Islet of Langerhans (tissue), 1 donor: ENCODE data around the gene GTF2IRD1.
"Not testable (repeated sequence)": the region's sequence is repeated elsewhere in the genome, so short reads cannot be mapped to it uniquely, and the experiment has no call there.

Experiments
- FAIRE-seq: peaks from one replicate; lab custom pipeline; 2011; peaks lifted over from hg19 to GRCh38; lab: Jason Lieb, UNC

Gene GTF2IRD1

DNA sequence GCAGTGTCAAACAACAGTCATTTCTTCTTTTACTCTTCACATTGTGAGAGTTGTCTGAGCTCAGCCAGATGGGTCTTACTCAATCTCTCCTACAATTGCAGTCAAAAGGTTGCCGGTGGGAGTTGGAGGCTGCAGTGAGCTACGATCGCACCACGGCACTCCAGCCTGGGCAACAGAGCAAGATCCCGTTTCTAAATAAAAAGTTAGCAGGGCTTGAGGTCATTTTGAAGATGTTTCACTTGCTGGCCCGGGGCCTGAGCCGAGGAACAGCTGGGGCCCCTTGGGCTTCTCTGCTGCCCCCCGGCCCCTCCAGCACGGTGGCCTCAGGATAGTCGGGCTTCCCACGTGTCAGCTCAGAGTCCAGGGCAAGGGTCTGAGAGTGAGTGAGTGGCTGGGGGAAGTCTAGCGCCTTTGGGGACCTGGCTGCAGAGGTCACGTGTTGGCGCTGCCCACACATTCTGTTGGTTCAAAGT is 40.4 kb downstream of the GTF2IRD1 start:
- no peak for FAIRE-seq

DNA sequence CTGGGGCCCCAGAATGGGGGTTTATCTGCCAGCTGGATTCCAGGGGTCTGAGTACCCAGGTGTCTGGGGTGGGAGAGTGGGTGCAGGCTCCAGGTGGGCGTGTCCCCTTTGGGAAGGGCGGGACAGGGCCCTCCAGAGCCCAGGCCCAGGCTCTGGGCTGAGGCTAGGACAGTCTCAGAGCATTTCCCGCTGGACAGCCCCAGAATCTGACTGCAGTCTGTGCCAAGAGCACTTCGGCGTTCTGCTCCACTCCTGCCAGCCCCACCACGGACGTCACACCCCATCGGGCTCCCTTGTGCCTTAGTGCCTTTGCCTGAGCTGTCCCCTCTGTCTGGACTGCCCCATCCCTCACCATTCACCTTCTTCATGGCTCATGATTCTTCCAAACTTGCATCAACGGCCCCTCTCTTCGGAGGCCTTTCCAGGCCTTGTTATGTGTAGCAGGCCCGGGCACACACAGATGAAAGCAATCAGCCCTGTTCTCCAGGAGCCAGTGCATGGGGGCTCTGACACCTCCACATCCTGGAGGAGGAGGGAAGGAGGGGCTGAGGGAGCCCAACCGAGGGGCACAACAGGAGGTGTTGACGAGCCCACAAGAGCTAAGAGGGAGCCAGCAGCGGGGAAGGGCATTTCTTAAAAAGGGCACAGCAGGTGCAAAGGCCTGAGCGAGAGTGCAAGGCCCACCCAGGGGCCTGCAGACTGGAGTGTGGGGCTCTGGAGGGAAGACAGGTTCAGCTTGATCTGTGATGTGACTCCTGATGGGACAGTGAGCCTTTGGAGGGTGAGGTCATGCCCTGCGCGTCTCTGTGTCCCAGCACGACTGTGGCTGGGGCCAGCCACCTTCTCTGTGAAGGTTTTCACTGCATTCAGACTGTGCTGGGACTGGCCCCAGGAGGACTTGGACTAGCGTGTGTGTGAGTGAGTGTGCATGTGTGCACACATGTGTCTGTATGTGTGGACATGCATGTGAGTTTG is 41.7 kb downstream of the GTF2IRD1 start:
- FAIRE-seq, result no peak

DNA sequence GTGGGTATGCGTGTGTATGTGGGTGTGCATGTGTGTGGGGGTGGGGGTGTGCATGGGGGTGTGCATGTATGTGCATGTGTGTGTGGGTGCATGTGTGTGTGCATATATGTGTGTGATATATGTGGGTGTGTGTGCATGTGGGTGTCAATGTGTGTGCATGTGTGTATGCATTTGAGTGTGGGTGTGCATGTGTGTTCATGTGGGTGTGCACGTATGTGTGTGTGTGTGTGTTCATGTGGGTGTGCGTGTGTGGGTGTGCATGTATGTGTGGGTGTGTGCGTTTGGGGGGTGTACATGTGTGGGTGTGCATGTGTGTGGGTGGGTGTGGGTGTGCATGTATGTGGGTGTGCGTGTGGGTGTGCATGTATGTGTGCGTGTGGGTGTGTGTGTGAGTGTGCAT is 42.6 kb downstream of the GTF2IRD1 start:
- no peak for FAIRE-seq

DNA sequence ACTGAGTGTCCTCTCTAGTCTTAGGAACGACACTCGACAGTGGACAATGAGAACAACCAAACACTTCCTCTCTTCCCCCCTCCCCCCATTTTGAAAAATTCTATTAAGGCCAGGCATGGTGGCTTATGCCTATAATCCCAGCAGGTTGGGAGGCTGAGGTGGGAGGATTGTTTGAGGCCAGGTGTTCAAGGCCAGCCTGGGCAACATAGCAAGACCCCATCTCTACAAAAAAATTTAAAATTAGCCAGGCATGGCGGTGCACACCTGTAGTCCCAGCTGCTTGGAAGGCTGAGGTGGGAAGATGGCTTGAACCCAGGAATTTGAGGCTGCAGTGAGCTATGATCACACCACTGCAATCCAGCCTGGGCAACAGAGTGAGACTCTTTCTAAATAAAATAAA is 43.1 kb downstream of the GTF2IRD1 start:
- FAIRE-seq, result not testable (repeated sequence)

DNA sequence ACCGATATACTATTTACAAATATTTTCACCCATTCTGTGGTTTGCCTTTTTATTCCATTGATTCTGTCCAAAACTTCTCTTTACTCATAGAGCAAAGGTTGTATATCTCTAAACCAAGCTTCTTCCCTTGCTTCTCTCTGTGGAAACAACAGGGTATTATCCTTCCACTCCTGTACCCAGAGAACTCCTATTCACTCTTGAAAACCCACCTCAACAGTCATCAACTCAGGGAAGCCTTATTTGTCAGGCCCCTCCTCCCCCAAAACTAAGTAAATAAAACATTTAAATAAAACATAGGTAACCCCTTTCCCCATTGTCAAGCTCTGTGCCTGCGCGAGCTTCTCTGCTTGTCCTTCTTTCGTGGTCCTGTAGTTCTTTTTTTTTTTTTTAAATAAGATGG is 44.6 kb downstream of the GTF2IRD1 start:
- no peak for FAIRE-seq

DNA sequence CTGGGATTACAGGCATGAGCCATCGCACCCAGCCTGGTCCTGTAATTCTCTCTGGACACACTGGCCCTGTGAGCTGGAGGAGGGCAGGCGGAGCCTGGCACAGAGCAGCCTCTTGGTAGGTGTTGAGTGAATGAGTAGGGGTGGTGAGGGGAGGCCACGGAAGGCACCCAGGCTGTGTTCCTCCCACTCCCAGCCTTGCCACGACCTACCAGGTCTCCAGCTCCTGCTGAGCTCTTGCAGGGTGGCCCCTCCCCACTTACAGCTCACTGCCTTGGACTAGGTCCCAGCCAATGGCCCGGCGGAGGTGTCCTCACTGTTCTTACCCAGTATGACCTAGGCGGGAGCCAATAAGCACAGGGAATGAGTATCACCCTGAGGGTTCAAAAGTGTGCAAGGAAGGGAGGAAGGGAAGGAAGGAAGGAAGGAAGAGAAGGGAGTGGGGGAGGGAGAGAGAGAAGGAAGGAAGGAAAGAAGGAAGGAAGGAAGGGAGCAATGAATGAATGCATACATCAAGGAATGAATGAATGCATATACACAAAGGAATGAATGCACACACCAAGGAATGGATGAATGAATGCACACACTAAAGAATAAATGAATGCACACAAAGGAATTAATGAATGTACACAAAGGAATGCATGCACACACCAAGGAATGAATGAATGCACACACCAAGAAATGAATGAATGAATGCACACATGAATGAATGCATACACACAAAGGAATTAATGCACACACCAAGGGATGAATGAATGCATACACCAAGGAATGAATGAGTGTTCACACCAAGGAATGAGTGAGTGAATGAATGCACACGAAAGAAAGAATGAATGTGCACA is 45.5 kb downstream of the GTF2IRD1 start:
- no peak for FAIRE-seq

DNA sequence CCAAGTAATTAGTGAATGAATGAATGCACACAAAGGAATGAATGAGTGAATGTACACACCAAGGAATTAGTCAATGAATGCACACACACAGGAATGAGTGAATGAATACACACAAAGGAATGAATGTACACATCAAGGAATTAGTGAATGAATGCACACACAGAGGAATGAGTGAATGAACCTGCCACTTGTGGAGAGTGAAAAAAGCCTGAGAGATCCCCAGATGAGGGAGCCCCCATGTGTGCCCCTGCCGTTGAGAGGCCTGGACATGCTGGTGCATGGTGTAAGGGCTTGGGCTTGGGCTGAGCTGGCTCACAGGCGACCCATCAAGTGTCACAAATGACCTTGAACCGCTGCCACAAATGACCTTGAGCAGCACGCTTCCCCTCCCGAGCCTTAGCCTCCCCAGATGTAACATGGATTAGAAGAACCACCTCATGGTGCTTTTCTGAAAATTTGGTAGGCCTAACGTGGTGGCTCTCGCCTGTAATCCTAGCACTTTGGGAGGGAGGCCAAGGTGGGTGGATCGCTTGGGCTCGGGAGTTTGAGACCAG is 46.2 kb downstream of the GTF2IRD1 start:
- FAIRE-seq, result no peak

DNA sequence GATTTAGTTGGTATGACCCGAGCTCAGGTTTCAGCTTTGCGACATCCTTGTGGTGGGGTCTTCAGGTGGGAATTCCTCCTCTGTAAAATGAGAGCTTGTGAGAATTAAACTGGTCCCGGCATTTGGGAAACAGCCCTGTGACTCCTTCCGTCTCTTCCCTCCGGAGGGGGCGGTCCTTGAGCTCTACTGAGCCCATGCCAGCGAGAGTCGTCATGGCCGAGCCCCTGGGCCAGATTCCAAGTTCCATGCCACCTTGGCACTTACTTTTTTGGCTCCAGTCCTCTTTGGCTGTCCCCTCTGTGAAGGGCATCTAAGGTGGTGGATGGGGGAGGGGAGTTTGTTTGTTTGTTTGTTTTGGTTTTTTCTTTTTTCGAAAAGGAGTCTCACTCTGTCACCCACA is 47.6 kb downstream of the GTF2IRD1 start:
- no peak for FAIRE-seq

DNA sequence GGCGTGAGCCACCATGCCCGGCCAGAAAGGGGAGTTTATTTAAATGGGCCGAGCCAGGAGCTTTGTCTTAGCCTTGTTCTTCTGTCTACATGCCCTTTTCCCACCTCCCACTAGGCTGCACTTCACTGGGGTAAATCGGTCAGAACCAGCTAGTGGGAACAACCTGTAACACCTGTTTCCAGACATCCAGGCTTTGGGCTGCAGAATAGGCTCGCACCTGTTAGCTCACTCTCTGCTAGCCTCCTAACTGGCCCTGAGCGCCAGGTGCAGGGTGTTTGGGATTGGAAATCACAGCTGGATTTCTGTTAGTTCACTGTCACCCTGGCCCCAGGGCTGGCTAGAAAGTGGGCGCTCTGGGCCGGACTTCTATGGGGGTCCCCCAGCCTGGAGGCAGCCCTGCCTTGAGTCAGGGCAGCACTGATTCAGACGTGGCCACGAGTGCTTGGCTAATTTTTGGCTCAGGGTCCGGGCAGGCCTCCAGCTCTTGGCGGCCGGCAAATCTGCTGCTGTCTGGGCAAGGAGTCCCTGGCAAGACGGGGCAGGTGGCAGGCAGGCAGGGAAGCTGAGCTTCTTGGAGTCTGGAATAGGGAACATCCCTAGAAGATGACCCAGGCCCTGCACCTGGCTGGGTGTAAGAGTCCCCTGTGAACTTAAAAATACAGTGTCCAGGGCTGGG is 48.6 kb downstream of the GTF2IRD1 start:
- FAIRE-seq, result no peak

DNA sequence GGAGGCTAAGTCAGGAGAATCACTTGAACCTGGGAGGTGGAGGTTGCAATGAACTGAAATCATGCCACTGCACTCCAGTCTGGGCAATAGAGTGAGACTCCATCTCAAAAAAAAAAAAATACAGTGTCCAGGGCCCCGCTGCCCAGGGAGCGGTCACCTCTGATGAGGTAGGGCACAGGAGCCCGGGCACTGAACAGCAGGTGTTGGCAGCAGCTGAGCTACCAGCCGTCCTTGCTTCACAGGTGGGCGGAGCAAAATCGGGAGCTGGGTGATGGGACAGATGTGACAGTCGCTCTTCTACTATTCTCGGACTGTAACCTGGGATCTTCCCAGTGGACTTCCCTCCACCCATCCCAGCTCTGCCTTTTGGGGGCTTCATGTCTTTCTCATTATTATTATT is 49.4 kb downstream of the GTF2IRD1 start:
- no peak for FAIRE-seq

DNA sequence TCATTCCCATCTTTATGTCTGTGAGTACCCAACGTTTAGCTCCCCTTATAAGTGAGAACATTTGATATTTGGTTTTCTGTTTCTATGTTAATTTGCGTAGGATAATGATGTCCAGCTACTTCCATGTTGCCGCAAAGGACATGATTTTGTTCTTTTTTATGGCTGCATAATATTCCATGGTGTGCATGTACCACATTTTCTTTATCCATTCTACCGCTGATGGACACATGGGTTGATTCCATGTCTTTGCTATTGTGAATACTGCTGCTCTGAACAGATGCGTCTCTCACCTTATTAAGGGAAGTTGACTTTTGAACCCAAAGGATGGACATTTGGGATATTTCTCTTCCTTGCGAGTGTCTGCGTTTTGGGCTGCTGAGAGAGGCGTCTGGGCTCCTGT is 50.2 kb downstream of the GTF2IRD1 start:
- no peak for FAIRE-seq

DNA sequence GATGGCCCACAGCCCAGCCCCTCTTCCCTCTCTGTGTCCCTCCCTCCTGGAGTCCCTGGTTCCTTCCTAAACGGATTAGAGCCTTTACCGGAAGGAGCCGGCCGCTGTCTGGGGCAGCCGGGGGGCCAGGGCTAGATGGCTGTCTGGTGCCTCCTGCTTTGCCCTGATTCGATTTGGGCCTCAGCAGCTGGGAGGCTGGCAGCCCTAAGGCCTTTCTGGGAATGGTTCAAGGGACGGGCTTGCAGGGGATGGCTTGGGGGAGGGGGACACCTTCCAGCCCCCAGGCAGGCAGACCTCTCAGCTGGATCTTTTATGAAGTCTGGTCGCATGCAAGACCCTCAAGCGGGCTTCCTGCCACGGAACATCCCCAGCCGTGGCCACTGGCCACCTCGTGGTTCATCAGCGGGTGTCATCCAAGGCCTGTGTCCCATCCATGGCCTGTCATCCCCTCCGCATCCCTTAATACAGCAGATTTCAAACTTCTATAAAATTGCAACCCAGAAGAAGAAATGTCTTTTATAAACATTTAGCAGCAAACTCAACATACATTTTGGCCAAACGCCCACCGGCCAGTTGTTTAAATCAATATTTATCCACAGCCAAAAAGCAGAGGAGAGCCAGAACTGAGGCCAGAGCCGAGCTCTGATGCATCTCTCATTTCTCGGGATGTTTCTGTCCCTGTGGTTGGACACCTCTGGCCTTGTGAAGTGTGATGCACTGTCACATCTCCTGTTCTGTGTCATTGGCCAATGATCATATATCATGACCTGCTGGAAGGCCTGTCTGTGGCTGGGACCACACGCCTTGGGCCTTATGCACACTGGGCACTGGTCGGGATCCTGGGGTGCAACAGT is 52.0 kb downstream of the GTF2IRD1 start:
- FAIRE-seq, result no peak

DNA sequence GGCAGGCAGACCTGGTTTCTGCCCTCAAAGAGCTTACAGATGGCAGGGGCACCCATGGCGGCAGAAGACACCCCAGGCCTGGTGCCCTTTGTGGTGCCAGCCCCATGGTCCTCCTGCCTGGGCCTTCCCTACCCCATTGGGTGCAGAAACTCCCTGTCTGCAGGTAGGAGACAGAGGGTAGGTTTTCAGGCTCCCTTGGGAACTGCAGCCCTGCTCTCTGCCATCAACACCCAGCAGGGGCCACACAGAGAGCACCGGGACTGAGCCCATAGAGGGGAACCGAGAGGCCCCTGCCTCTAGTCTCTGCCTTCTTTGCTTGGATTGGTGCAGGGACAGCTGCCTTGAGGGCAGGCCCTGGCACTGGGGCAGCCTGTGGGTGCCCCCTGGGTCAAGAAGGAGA is 52.6 kb downstream of the GTF2IRD1 start:
- FAIRE-seq, result no peak

DNA sequence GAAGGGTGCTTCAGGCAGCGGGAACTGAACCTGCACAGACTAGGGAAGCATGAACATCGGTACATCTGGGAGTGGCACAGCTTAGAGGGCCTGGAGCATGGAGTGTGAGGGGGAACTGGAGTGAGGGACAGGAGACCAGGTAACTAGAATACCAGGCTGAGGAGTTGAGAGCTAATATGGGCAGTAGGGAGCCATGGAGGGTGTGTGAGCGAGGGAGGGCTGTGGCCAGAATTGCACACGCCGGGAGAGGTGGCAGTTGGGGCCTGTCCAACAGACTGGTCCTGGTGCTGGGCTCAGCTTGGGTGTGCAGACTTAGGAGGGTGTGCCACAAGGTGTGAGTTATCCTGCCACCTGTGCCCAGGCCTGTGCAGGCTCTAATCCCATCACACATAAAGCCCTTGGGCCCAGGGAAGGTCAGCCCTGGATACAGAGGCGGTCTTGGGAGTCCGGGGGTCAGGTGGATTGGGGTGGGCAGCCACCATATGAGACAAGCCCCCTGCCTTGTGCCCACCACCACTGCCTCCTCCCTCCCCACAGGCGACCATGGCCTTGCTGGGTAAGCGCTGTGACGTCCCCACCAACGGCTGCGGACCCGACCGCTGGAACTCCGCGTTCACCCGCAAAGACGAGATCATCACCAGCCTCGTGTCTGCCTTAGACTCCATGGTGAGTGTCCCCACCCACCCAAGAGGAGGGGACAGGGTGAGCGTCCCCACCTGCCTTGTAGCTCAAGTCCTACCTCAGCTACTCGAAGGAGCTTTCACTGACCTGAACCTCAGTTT is 54.0 kb downstream of the GTF2IRD1 start:
- no peak for FAIRE-seq

DNA sequence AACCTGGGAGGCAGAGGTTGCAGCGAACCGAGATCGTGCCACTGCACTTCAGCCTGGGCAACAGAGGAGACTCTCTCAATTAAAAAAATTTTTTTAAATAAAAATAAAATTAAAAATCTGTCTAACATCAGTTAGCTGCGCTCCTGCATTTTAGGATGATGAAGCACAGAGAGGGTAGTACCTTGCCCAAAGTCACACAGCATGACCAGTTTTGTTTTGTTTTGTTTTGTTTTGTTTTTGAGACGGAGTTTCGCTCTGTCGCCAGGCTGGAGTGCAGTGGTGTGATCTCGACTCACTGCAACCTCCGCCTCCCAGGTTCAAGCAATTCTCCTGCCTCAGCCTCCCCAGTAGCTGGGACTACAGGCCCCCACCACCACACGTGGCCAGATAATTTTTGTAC is 55.7 kb downstream of the GTF2IRD1 start:
- FAIRE-seq, result not testable (repeated sequence)

DNA sequence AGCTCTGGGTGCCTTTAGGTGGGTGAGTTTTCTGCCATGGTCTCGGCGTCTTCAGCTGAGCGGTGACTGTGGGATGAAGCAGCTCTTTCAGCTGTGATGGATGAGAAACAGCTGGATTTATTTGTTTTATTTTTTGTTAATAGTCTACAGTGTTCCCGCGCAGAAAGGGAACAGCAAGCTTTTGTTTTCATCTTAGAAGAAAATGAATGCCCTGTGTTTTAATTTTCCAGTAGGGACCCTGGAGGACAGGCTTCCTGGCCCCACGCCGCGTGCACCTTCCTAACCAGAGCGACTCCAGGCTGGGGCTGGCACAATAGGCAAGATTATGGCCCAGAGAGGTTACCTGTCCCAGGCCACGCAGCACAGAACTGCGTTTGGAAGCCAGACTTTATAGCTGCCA is 57.6 kb downstream of the GTF2IRD1 start:
- no peak for FAIRE-seq

DNA sequence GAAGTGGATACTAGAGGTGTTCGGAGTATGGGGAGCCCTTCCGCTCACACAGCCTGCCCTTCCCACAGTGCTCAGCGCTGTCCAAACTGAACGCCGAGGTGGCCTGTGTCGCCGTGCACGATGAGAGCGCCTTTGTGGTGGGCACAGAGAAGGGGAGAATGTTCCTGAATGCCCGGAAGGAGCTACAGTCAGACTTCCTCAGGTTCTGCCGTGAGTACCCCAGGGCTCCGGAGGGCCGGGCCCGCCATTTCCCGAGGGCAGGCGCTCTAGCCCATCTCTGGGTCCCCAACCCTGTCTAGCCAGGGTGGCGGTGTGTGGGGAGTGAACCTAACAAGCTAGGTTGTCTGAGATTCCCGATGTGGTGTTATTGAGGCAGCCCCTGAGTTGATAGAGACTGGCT is 59.1 kb downstream of the GTF2IRD1 start:
- no peak for FAIRE-seq

DNA sequence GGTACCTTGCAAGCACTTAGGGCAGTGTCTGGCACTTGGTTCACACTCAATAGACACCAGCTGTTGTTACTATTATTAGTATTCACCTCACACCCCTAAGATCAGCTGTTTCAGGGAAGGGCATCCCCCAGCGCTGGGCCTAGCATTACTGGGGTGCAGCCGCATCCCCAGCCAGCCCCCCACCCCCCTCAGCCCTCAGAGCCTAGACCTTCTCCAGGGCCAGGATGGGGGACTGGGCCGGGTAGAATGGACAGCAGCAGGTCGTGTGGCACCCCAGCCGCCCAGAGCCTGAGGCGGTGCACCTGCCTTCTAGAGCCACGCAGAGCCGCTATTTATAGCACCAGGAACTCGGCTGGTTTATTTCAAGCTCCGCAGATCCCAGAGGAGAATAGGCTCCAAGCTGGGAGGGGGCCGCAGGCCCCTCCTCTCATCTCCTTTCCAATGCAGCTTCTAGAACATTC is 60.5 kb downstream of the GTF2IRD1 start:
- no peak for FAIRE-seq

DNA sequence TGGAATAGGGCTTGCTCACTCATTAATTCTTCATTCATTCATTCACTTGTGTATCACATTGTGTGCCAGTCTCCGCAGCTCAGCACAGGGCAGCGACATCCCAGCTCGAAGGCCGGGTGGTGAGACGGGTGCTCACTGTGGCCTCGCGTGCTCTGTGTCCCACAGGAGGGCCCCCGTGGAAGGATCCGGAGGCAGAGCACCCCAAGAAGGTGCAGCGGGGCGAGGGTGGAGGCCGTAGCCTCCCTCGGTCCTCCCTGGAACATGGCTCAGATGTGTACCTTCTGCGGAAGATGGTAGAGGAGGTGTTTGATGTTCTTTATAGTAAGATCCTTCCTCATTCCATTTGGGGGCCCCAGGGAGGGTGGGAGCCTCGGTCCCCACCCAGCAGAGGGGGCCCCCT is 61.6 kb downstream of the GTF2IRD1 start:
- FAIRE-seq, result no peak

DNA sequence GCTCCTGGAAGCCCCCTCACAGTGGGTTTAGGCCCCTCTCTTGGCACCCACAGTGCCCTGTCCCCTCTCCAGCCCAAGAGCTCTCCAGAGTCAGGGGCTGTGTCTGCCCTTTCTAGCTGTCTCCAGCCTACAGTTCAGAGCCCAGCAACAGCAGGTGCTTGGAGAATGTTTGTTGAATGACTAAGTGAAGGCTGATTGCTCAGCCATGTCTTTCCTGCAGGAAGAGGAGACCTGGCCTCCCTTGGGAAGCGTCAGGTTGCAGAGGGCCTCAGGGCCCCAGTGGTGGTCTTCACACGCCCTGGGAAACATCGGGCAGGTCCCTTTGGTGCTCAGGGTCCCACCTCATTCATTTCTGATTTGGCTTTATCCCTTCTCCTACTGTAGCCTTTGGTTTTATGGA is 62.5 kb downstream of the GTF2IRD1 start:
- FAIRE-seq, result no peak
